ENCODE data around the gene FYB1.

DNA sequence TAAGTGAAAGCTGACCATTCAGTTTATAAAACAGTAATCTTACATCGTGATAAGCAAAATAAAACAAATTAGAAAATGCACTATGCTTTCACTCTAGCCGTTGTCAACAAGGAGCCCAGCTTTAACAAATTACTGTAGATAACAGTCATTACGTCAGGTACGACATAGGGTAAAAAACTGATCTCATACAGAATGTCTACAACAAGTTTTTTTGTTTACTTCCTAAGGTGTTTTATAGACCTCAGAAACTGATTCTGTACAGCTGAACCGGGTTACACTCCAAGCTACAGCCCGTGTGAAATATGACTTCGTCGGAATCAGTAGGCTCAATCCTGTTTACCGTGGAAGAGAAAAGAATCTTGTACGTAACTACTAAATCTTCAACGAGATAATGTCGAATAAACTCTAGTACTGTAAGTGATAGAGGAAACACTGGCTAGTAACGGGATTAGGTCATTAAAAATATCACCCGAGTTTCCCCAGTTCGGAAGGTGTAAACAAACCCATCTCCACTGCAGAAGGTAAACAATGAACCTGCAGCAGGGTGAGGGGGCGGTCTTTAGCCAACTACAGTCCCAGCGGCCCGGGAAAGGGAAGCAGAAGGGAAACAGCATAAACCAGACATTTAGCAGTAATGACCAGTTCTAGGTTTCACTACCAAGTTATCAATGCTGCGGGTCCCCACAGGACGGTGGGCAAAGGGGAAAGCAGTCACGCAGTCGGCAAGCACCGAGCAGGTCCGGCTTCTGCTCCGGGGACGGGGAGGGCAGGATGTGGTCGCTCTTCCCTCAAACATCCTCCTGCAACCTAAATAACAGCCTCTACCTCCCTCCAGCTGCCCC lies 146.2 kb downstream of the FYB1 start:
- TF ChIP-seq, protein P1, sequence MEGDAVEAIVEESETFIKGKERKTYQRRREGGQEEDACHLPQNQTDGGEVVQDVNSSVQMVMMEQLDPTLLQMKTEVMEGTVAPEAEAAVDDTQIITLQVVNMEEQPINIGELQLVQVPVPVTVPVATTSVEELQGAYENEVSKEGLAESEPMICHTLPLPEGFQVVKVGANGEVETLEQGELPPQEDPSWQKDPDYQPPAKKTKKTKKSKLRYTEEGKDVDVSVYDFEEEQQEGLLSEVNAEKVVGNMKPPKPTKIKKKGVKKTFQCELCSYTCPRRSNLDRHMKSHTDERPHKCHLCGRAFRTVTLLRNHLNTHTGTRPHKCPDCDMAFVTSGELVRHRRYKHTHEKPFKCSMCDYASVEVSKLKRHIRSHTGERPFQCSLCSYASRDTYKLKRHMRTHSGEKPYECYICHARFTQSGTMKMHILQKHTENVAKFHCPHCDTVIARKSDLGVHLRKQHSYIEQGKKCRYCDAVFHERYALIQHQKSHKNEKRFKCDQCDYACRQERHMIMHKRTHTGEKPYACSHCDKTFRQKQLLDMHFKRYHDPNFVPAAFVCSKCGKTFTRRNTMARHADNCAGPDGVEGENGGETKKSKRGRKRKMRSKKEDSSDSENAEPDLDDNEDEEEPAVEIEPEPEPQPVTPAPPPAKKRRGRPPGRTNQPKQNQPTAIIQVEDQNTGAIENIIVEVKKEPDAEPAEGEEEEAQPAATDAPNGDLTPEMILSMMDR (IDR thresholded peaks at IDR 0.05; ENCODE audit: insufficient read depth, low read depth, low read length): no peak
- TF ChIP-seq EZH2 (IDR thresholded peaks at IDR 0.05; ENCODE audit: insufficient read depth, low read length): no peak
